IgD-negative memory B cell (primary cell): ENCODE data around the gene ADAMTSL3. TPM values are rescaled to one million over a fixed set of nuclear protein-coding genes. Genes with fewer than 3 reads are reported as not detected.
"Not testable (repeated sequence)": the region's sequence is repeated elsewhere in the genome, so short reads cannot be mapped to it uniquely, and the experiment has no call there.

Source experiments
- H3K27ac Mint-ChIP-seq, 3 donors: one replicate each; pipeline ENCODE4 v1.8.0; 2020 to 2022; ENCODE audit warnings: mild to moderate bottlenecking in 3 of 3, mixed read lengths in 3 of 3, moderate library complexity in 1 of 3
- H3K27me3 Mint-ChIP-seq: one replicate; pipeline ENCODE4 v1.8.0; 2021; ENCODE audit warnings: mixed read lengths
- H3K36me3 Mint-ChIP-seq: one replicate; pipeline ENCODE4 v1.8.0; 2020; ENCODE audit warnings: mild to moderate bottlenecking, mixed read lengths
- H3K4me1 Mint-ChIP-seq, 3 donors: one replicate each; pipeline ENCODE4 v1.8.0; 2020 to 2022; ENCODE audit warnings: mixed read lengths in 3 of 3, mild to moderate bottlenecking in 1 of 3
- H3K4me3 Mint-ChIP-seq, 4 donors: one replicate each; pipeline ENCODE4 v1.8.0; 2020 to 2022; ENCODE audit warnings: mild to moderate bottlenecking in 4 of 4, mixed read lengths in 4 of 4, moderate library complexity in 3 of 4
- H3K9me3 Mint-ChIP-seq, 3 donors: one replicate each; pipeline ENCODE4 v1.8.0; 2020 to 2021; ENCODE audit warnings: mixed read lengths in 3 of 3, mild to moderate bottlenecking in 1 of 3
- polyA plus RNA-seq: library from polyadenylated mRNA; unstranded; fragments of 300-500 nt; fragmentation: Illumina TruSeq; gene quantifications from one replicate; pipeline ENCODE4 v1.2.3, GENCODE V29; 2021

Gene ADAMTSL3
- polyA plus RNA-seq, 1 donor from 2014 or later, result not detected

DNA sequence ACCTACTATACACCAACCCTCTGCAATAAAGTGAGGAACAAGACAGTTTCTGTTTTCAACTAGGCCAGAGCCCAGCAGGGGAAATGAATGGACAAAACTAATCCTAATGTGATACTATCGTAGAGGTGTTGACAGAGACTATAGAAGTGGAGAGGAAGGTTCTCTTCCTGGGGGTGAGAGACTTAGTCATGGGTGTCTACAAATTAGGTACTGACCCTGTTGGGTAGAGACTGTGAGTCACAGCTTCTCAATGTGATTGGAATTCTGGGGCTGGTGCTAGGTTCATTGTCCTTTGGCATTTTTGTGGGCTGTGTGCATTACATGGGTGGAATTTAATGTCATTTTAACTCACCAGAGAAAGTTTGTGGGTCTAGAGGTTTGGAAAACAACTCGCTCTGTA, 79.3 kb downstream of the ADAMTSL3 start:
- Mint-ChIP-seq H3K4me3 (no peak overlapping the region), H3K27ac (no peak overlapping the region), H3K9me3 (peaks cover 3 to 5% (median 3%) of the 10 kb centered on the region in 3 donors), H3K27me3 (peaks cover 9% of the 10 kb centered on the region), H3K36me3 (no peaks in the 10 kb centered on the region), H3K4me1 (no peaks in the 10 kb centered on the region)

DNA sequence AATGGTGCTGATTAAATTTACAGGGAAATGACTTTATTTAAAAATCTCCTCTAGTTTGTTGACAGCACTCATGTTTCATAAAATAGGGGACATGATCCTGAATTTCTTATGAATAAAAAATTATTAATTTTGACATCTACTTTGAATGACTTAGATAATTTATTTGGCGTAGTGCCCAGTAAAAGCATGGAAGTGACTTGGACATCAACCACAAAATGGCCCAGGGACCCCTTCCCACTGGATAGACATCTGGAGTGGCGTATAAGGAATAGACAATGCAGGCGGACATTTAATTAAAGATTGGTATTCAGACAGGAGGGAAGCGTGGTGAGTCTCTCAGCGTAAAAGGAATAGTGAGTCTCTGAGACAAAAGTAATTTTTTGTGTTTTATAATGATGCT, 79.8 kb downstream of the ADAMTSL3 start:
- no peak overlapping the region for H3K4me3 Mint-ChIP-seq
- H3K27me3 Mint-ChIP-seq, result peaks cover 9% of the 10 kb centered on the region
- no peak overlapping the region for H3K27ac Mint-ChIP-seq

DNA sequence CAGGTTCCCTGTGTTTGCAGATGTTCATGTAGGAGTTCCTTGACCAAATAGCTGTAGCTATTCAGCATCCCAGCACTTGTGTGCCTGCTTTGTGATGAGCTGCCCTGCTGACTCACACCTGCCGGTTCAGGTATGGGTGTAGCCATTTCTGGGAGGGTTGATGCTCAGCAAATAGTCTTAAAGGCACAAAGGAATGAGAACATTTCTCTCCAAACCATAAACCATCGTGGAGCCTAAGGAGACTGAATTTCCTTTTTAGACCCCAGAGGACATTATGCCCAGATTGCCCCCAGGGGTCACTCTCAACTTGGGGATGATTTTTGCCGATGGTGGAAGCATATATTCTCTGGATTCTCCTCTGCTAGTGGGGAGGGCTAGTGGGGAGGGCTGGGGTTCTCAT, 80.6 kb downstream of the ADAMTSL3 start:
- Mint-ChIP-seq H3K36me3 (no peaks in the 10 kb centered on the region), H3K27me3 (peaks cover 9% of the 10 kb centered on the region), H3K9me3 (peaks cover 2 to 5% (median 3%) of the 10 kb centered on the region in 3 donors), H3K27ac (no peak overlapping the region), H3K4me3 (no peak overlapping the region), H3K4me1 (no peaks in the 10 kb centered on the region)

More for the DNA sequence above, 79.8 kb downstream of the ADAMTSL3 start:
- H3K4me1 Mint-ChIP-seq, result no peaks in the 10 kb centered on the region
- H3K9me3 Mint-ChIP-seq, result peaks cover 3 to 5% (median 3%) of the 10 kb centered on the region in 3 donors
- H3K36me3 Mint-ChIP-seq, result no peaks in the 10 kb centered on the region

DNA sequence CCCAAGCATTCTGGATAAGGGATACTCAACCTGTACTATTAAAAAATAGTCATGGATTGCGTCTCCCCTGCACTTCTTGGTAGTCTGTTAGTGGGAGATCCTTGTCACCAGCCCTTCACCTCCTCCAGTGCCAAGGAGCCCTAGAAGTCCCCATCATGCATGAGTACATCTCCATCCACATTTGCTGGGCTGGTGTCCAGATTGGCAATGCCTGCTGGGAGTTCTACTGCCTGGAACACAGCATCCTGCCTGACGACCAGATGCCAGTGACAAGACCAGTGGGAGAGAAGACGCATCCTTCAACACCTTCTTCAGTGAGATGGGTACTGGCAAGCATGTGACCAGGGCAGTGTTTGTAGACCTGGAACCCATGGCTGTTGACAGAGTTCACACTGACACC, 85.7 kb downstream of the ADAMTSL3 start:
- Mint-ChIP-seq H3K27ac (no peak overlapping the region), H3K4me1 (no peaks in the 10 kb centered on the region), H3K4me3 (no peak overlapping the region), H3K27me3 (no peaks in the 10 kb centered on the region), H3K36me3 (no peaks in the 10 kb centered on the region), H3K9me3 (peaks cover 2 to 4% (median 4%) of the 10 kb centered on the region in 3 donors)

DNA sequence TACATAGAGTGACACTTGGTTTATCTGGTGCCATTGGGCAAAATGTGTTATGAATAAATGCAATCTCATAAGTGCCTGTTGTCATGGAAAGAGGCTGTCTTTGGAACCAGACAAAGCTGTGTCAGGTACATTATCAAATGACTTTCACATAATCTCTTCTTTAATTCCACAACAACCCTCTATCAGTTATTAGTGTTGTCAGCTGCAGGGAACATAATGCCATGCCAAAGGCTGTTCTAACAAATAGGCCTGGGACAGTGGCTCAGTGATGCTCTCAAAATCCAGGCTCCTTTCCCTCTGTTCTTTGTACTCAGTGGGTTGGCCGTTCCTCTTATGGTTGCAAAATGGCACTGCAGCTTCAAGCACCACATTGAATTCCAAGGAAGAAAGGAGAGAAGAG, 91.8 kb downstream of the ADAMTSL3 start:
- Mint-ChIP-seq H3K9me3 (peaks cover 4 to 5% (median 5%) of the 10 kb centered on the region in 3 donors), H3K36me3 (no peaks in the 10 kb centered on the region), H3K27me3 (no peaks in the 10 kb centered on the region), H3K4me1 (no peaks in the 10 kb centered on the region), H3K27ac (no peak overlapping the region), H3K4me3 (no peak overlapping the region)

DNA sequence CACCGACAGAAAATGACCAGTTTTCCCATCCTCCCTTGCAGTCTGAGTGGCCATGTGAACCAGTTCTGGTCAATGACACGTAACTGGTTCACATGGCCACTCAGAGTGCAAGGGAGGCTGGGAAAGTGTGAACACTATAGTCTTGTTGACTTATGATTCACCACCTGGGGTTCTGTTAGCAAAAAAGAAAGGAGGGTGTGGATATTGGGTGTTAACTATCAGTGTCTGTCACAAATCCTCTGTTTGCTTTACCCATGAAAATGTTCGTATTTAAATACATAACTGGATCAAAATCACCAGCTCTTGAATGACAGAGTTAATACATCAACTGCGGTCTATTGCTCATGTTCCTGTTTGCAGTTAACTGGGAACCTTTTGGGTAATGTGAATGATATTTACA, 92.3 kb downstream of the ADAMTSL3 start:
- Mint-ChIP-seq H3K27ac (no peak overlapping the region), H3K36me3 (no peaks in the 10 kb centered on the region), H3K4me1 (no peaks in the 10 kb centered on the region), H3K27me3 (no peaks in the 10 kb centered on the region), H3K9me3 (peaks cover 4 to 5% (median 5%) of the 10 kb centered on the region in 3 donors), H3K4me3 (no peak overlapping the region)

DNA sequence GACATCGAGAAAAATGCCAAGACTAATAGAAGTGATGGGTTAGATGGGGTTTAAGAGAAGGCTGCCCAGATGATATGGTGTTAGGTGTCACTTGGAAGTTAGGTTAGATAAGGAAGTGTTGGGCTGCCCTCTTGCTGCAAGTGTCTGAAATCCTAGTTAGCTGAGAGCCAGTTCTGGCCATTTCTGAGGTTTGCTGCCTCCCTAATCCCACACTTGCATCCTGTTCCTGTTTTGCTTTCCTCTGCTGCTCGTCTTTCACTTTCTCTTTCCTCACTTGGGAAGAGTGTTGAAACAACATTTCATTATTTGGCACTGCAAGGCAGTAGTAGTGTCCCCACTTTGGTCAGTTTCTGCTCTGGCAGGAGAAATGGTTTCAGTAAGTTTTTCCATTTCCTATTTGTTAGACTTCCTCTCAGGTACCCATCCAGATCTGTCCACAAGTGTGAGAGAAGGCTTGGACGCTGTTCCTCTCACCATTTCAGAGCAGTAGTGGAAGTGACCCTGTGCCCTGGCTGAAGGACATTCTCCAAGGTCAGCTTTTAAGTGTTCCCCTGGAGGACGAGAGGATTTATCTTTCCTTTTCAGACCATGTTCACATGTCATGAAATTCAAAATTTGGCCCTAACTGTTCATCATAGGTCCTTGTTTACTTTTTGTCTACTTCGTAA, 93.3 kb downstream of the ADAMTSL3 start:
- peaks cover 4 to 5% (median 5%) of the 10 kb centered on the region in 3 donors for H3K9me3 Mint-ChIP-seq
- no peaks in the 10 kb centered on the region for H3K36me3 Mint-ChIP-seq
- no peaks in the 10 kb centered on the region for H3K27me3 Mint-ChIP-seq
- H3K4me1 Mint-ChIP-seq, result no peaks in the 10 kb centered on the region
- no peak overlapping the region for H3K27ac Mint-ChIP-seq
- H3K4me3 Mint-ChIP-seq, result peak overlapping the region in 1 of 4 donors; percentile 6

DNA sequence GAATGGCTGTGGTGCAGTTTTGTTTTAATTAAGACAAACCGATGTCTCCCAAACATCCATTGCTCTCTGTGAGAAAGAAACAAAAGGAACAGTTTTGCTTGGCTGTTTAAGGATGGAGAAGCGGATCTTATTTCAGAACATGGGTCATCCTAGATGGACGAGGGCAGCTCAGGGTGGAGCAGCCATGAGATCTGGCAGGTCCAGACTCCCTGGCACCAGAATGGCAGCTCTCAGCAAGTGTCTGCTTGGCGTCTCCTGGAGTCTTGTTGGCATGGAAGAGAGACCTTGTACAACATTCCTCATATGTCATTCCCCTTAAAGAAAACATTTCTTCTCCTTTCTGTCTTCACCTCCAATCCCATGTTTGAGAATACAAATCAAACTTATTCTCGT, 93.8 kb downstream of the ADAMTSL3 start:
- Mint-ChIP-seq H3K36me3 (no peaks in the 10 kb centered on the region), H3K4me1 (no peaks in the 10 kb centered on the region), H3K27ac (no peak overlapping the region), H3K9me3 (peaks cover 2 to 5% (median 5%) of the 10 kb centered on the region in 3 donors), H3K27me3 (no peaks in the 10 kb centered on the region), H3K4me3 (peak overlapping the region in 1 of 4 donors; percentile 6)

DNA sequence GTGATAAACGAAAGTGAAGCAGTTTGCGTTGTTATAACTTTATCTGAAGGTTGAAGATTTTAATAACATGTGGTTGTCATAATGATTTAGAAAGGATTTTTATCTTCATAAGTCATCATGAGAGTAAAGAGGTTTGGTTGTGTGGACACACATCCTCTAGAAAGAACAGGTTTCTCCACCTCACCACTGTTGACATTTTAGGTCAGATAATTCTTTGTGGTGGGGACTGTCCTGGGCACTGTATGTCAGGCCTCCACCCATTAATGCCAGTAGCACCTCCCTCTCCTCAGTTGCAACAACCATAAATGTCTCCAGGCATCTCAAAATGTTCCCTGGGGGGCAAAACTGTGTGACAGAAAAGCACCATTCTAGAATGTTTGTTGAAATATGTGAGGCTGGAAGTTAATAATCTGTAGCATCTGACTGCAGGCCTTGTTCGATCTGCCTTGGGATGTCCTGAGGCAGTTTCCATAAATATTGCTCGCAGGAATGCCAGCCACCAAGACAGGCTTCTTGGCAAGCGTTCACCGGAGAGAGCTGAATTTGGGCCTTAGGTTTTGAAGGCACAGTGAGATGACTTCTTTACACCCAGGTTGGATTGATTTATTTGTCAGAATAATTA, 100.1 kb downstream of the ADAMTSL3 start:
- Mint-ChIP-seq H3K4me3 (peak overlapping the region in 1 of 4 donors; percentile 32), H3K27me3 (no peaks in the 10 kb centered on the region)

DNA sequence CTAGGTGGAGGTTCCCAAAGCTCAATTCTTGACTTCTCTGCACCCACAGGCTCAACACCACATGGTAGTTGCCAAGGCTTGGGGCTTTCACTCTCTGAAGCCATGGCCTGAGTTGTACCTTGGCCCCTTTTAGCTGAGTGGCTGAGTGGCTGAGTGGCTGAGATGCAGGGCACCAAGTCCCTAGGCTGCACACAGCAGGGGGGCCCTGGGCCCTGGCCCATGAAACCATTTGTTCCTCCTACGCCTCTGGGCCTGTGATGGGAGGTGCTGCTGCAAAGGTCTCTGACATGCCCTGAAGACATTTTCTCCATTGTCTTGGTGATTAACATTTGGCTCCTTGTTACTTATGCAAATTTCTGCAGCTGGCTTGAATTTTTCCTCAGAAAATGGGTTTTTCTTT, 103.4 kb downstream of the ADAMTSL3 start:
- not testable (repeated sequence) for H3K27ac Mint-ChIP-seq, H3K4me3 Mint-ChIP-seq

More for the DNA sequence above, 100.1 kb downstream of the ADAMTSL3 start:
- no peaks in the 10 kb centered on the region for H3K36me3 Mint-ChIP-seq
- H3K9me3 Mint-ChIP-seq, result peaks cover 7 to 10% (median 9%) of the 10 kb centered on the region in 3 donors
- H3K4me1 Mint-ChIP-seq, result no peaks in the 10 kb centered on the region
- H3K27ac Mint-ChIP-seq, result no peak overlapping the region

DNA sequence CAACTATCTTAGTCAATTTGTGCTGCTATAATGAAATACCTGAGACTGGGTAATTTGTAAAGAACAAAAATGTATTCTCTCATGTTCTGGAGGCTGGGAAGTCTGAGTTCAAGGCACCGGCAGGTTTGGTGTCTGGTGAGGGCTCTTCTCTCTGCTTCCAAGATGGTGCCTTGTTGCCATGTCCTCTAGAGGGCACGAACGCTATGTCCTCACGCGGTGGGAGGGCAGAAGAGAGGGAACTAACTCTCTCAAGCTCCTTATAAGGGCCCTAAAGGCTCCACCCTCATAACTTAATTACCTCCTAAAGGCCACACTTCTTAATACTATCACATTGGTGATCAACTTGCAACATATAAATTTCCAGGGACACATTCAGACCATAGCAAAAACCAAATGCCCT, 108.4 kb downstream of the ADAMTSL3 start:
- H3K9me3 Mint-ChIP-seq, result peaks cover 4 to 8% (median 7%) of the 10 kb centered on the region in 3 donors
- H3K27ac Mint-ChIP-seq, result no peak overlapping the region
- H3K4me3 Mint-ChIP-seq, result no peak overlapping the region
- H3K4me1 Mint-ChIP-seq, result no peaks in the 10 kb centered on the region
- no peaks in the 10 kb centered on the region for H3K27me3 Mint-ChIP-seq
- H3K36me3 Mint-ChIP-seq, result no peaks in the 10 kb centered on the region

More for the DNA sequence above, 103.4 kb downstream of the ADAMTSL3 start:
- peaks cover 7 to 10% (median 7%) of the 10 kb centered on the region in 3 donors for H3K9me3 Mint-ChIP-seq
- H3K4me1 Mint-ChIP-seq, H3K27me3 Mint-ChIP-seq, H3K36me3 Mint-ChIP-seq: not testable (repeated sequence)

DNA sequence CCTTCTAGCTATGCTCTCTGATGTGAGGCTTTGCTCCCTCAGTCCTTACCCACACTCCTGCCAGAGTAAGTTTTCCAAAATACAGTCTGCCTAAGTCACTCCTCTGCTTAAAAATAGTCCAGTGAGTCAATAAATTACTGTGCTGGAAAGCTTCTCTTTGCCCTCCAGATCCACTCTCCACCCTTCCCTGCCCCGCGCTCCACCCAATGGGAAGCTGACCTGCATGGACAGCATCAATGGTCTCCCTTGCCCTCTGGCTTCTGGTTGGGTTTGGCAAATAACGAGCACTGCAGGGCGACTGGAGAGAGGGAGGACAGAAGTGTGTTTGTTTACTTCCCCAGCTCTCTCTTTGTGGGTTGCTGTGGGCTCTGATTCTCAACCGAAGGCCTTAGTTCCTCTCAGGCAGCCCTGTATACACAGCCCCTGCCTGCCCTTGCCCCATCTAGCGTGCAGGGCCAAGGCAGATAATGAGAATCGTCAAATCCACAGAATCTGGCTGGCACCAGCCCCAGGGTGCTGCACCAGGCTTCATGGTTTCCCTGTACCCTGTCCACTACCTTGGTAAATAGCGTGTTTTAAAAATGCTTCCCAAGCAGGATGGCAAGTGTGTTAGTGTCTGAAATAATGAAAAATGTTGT, 110.4 kb downstream of the ADAMTSL3 start:
- H3K27ac Mint-ChIP-seq, result peak overlapping the region in 1 of 3 donors; percentile 78
- no peaks in the 10 kb centered on the region for H3K27me3 Mint-ChIP-seq
- H3K9me3 Mint-ChIP-seq, result peaks cover 0 to 2% (median 0%) of the 10 kb centered on the region in 3 donors

DNA sequence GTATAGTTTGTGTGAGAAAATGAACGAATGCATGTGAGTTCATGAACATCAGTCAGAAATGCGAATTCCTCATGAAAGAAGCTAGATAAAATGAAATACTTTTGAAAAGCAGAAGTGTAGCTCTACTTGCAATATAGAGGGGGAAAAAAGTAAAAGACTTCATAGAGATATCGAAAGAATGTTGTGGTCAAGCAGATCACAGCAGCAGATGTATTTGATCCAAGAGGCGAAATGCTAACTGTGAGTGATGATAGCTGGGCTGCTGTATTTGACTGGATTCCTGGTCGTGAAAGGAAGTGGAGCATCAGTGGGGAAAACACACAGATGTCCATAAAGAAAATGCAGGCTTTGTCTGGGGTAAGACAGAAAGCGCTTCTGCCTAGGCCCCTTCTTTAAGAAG, 112.4 kb downstream of the ADAMTSL3 start:
- Mint-ChIP-seq H3K4me3 (no peak overlapping the region), H3K9me3 (peaks cover 0 to 2% (median 0%) of the 10 kb centered on the region in 3 donors)

More for the DNA sequence above, 110.4 kb downstream of the ADAMTSL3 start:
- H3K36me3 Mint-ChIP-seq, result no peaks in the 10 kb centered on the region
- H3K4me1 Mint-ChIP-seq, result no peaks in the 10 kb centered on the region
- H3K4me3 Mint-ChIP-seq, result peak overlapping the region in 1 of 4 donors; percentile 3

DNA sequence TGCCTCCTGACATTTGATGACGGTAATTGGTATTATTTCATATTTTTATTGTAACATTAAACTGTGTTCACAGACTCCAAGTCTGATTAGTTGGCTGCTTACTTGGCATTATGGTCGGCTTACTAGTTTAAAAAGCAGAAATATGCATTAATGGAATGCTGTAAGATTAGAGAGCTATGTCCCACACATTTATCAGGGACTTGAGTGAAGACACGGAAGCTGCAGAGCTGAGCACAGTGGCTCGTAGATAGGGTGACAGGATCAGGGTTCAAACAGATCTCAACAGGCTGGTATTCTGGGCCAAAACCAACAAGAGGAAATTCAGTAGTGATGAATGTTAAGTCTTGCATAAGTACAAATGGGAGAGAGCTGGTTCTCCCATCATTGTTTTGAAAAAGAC, 113.8 kb downstream of the ADAMTSL3 start:
- Mint-ChIP-seq H3K4me1 (no peaks in the 10 kb centered on the region), H3K36me3 (no peaks in the 10 kb centered on the region), H3K27me3 (no peaks in the 10 kb centered on the region), H3K4me3 (no peak overlapping the region), H3K9me3 (peaks cover 0 to 2% (median 0%) of the 10 kb centered on the region in 3 donors), H3K27ac (no peak overlapping the region)

More for the DNA sequence above, 112.4 kb downstream of the ADAMTSL3 start:
- H3K36me3 Mint-ChIP-seq, result no peaks in the 10 kb centered on the region
- no peaks in the 10 kb centered on the region for H3K27me3 Mint-ChIP-seq
- H3K27ac Mint-ChIP-seq, result no peak overlapping the region
- no peaks in the 10 kb centered on the region for H3K4me1 Mint-ChIP-seq

DNA sequence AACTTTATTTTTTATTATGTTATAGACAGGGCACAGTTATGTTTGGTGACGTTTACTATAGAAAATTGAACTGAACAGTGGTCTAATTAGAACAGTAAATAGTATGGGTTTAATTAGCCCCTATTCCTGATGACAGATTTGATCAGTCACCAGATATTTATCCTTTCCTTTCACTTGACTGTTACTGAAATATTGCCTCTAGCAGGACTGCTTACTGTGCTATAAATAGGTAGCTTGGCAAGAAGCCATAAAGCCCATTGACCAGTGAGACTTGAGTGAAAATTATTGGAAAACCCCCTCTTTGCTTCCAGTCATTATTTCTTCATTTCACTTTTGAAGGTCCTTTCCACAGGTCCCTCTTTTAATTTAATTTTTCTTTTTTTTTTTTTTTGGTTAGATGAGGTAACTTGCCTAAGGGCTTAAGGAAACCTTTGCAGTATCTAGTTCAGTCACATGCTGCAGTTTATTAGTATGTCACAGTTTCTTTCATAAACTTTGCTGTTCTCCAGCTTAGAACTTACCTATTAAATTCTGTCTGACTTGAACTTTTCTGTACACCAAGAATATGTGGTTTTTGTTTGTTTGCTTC, 115.6 kb downstream of the ADAMTSL3 start:
- H3K9me3 Mint-ChIP-seq, result peaks cover 0 to 2% (median 0%) of the 10 kb centered on the region in 3 donors
- H3K27ac Mint-ChIP-seq, result no peak overlapping the region
- H3K27me3 Mint-ChIP-seq, result no peaks in the 10 kb centered on the region
- H3K36me3 Mint-ChIP-seq, result no peaks in the 10 kb centered on the region
- H3K4me3 Mint-ChIP-seq, result no peak overlapping the region
- H3K4me1 Mint-ChIP-seq, result no peaks in the 10 kb centered on the region
